Upper lobe of left lung (tissue), 4 donors: ENCODE measurements around the gene DAPK1.

Source experiments
- POLR2AphosphoS5 ChIP-seq, 2 donors: sonication (generic); formaldehyde crosslinking; IDR thresholded peaks; one replicate each; pipeline ENCODE4 v1.5.1; 2017; ENCODE audit warnings: antibody characterized with exemption in 2 of 2
- TF ChIP-seq, protein P1 (sequence below), 6 experiments: fragments of 450-650 bp in 4 of 6; fragments of 200-600 bp in 2 of 6; sonication (generic) in 2 of 6; IDR thresholded peaks; one replicate each; pipeline ENCODE4 v1.5.1; 2016 to 2019; ENCODE audit warnings: antibody characterized with exemption in 6 of 6

DNA sequence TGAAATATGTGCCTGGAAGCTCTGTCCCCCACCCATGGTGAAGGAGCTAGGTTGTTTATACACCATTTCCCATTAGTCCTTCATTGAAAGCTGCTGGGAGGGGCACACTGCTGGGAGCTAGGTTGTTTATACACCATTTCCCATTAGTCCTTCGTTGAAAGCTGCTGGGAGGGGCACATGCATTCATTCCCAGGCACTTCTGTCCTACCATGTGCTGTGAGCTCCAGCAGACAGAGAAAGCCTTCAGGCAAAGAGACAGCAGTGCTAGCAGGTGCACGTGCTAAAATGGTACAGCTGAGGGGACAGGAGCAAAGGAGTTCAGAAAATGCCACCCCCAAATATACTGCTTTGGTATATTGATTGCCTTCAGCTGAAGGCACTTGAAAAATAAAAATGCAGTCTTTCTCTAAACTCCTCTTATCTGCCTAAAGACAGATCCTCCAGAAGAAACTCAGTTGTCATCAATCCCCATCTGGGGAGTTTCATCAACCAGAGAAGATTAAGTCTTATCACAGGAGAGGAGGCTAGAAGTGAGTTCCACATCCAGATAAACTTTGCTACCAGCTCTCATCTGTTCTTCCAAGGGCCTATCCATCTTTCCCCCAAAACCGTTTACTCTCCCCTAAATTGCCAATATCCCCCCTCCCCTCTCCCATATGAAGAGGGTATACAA, 27.7 kb upstream of the DAPK1 start:
- TF ChIP-seq POLR2AphosphoS5 (IDR thresholded peaks at IDR 0.05), result no peak
- TF ChIP-seq, protein P1, sequence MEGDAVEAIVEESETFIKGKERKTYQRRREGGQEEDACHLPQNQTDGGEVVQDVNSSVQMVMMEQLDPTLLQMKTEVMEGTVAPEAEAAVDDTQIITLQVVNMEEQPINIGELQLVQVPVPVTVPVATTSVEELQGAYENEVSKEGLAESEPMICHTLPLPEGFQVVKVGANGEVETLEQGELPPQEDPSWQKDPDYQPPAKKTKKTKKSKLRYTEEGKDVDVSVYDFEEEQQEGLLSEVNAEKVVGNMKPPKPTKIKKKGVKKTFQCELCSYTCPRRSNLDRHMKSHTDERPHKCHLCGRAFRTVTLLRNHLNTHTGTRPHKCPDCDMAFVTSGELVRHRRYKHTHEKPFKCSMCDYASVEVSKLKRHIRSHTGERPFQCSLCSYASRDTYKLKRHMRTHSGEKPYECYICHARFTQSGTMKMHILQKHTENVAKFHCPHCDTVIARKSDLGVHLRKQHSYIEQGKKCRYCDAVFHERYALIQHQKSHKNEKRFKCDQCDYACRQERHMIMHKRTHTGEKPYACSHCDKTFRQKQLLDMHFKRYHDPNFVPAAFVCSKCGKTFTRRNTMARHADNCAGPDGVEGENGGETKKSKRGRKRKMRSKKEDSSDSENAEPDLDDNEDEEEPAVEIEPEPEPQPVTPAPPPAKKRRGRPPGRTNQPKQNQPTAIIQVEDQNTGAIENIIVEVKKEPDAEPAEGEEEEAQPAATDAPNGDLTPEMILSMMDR (IDR thresholded peaks at IDR 0.05), result no peak
